Inflammatory macrophage treated with lipopolysaccharide for 1 hour (primary cell): ENCODE results near the gene KLK11.

ENCODE experiments used
- DNase-seq, 2 donors: peaks; one replicate each; pipeline ENCODE4 v3.0.0-alpha.2; 2020 to 2022

The KLK11 gene, protein sequence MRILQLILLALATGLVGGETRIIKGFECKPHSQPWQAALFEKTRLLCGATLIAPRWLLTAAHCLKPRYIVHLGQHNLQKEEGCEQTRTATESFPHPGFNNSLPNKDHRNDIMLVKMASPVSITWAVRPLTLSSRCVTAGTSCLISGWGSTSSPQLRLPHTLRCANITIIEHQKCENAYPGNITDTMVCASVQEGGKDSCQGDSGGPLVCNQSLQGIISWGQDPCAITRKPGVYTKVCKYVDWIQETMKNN

DNA sequence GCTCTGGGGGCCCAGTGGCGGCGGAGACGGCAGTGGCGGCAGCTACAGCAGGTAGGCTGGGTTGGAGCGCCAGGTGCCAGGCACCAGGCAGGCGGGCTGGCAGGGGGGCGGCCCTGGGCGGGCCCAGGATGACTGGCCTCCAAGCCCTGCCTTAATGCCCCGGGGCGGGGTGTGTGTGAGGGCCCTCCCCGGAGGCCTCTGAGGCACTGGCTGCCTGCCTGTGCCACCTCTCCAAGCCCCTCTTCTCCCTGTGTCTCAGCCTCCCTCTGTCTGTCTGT lies at the start of gene KLK11:
Gene KLK11 (minus strand): TSS at position 63 of the 278 bp plus-strand sequence. CDS start 985 bp downstream, outside the sequence.
- no peak for DNase-seq

GRCh38 chr19:51075998-51076397 lies 49.6 kb upstream of the KLK11 start:
- DNase-seq, result no peak

DNA sequence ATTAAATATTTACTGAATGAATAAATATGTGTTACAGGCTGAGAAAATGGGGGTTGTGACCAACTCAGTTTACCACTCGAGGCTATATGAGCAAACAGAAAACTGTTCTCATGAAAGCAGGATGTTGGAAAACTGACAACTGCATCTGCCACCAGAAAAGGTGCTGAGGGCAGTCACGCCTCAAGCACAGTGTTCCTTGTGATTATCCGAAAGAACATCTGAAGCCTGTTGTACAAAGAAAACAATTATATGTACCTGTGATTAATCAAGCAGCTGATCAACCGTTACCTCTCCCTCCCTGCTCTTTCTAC lies 44.6 kb upstream of the KLK11 start:
- no peak for DNase-seq

DNA sequence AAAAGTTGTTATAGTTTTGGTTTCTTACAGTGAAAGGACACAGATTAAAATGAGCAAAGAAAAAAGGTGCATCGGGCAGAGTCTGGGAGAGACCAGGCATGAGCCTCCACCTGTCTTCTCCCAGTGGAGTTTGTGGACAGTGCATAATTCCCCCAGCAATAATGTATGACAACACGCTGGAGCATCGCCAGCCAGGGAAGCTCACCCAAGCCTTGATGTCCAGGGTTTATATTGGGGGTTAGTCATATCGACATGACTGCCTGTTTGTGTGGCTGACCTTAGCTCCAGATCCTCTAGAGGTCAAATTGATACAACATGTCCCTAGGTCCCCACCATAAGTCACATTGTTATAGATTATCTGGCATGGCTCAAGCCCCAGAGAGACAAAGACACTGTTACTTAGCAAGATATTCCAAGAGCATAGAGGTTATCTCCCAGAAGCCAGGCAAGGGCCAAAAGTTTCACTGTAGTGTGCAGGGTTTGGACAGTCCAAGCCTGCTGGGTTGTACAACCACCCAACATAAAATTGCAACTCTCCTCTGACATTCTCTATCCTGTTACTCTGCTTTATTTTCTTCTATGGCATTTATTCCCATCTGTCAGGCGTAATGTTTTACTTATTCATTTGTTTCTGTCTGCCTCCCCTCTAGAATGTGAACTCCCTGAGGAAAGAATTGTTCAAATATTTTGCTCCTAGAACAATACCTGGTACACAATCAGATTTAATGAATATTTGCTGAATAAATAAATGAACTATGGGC lies 44.1 kb upstream of the KLK11 start:
- no peak for DNase-seq

- no peak for DNase-seq
These were observed 40.2 kb upstream of the KLK11 start for GRCh38 chr19:51066393-51067186.

DNA sequence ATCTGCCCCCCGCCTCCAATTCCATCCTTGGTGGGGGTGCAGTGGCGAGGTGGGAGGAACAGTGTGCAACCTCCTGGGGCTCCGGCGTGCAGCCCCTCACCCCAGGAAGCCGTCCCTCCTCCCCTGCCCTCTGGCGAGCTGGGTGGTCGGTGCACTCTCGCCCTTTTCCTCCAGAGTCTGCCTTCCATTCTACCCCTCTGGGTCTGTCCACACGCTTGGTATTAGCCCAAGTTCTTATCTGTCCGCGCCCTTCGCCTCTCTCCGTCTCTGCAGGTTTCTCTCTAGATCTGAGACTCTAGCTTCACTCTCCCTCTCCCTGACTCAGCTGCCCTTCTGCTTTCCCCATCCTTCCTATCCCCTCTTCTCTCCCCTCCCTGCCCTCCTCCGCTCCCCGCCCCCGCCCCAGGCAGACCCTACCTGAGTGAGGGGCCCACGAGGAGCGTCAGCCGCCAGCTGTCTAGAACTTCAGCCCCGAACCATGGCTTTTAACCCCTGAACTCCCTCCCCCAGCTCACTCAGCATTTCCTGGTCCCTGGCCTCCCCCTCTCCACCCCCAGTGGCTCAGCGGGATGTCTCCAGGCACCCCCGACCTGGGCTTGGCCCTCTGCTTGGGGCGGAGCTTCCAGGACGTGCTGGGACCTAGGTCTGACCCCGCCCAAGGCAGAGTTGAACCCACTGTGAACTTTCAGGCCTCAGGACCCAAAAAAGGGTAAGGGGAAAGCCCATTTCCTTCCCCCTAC lies 39.0 kb upstream of the KLK11 start:
- no peak for DNase-seq

DNA sequence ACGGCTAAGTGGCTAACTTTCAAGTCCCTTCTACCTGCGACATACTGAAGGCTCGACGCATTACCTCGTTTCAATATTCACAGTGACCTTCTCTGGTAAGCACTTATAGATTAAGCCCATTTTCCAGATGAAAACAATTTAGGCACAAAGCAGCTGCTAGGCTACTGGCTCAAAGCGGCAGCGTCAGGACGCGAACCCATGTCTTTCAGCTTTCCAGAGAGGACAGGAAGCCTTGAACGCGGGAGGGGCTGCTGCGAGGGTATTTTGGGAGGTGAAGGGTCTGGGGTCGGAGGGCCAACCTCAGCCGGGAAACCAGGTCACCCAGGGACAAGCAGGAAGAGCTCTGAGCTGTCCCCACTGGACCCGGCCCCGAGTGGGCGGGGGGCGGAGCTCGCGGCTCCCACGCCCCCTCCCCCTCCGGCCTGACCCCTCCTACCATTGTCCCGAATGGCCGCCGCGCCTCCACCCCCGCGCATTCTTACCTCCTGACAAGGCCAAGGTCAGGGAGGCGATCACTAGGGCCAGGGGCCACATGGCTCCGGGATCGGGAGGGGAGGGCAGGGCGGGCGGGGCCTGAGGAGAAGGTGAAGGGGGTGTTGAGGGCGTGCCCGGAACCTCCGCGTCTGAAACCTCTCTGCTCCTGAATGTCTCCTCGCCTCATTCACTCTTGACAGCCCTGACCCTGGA lies 38.3 kb upstream of the KLK11 start, which contains the start of gene KLK13:
Gene KLK13 (minus strand): TSS at position 559 of the 687 bp plus-strand sequence. CDS start 25 bp downstream, at position 534.
- peak in 1 of 2 donors; percentile 6 for DNase-seq

DNA sequence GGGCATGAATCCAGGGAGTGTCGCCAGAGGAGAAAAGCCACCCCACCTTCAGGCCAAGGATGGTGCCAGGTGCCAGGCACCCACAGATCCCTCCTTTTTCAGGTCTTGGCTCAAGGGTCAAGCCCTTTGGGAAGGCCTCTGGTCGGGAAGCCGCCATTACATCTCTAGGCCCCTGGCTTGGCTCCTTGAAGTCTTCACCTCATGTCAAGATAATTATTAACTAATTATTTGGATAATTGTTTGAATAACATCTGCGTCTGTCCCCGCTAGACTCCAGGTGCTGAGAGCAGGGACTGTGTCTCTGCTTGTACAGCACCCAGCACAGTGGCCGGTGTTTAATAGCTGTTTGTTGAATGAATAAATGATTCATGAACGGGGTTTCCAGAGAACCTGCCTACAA lies 37.2 kb upstream of the KLK11 start:
- DNase-seq, result no peak

GRCh38 chr19:51060973-51061372 lies 34.6 kb upstream of the KLK11 start:
- no peak for DNase-seq

GRCh38 chr19:51060336-51060735 lies 33.9 kb upstream of the KLK11 start:
- no peak for DNase-seq

- no peak for DNase-seq
These were observed 33.3 kb upstream of the KLK11 start for GRCh38 chr19:51059715-51060114.

DNA sequence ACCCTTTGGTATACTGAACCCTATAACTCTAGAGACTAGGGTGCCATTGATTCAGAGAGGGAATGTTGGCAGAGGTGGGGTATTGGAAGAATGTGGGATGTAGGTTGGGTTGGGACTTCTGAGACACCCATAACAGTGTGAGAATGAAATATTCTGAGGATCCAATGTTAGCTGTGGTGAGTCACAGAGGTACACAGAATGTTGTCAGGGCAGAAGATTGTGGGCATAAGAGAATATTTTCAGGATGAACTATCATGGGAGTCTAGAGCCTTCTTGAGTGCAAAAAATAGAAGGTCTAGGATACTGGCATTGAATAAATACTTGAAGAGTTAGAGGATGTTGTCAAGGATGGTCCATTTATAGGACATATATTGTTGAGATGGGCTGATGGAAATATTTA lies 29.4 kb upstream of the KLK11 start:
- DNase-seq, result no peak

DNA sequence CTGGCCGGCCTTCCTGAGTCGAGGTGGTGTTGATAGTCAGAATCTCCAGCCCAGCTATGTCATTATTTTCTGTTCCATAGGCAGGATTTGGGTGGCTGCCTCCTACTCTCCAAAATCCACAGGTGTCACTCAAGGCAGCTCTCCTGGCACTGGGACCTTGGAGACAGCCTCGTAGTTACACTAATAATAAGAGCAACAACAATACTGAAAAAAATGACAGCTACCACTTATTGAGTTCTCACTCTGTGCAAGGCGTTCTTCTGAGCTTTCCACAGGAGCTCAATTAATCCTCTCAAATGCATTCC lies 20.6 kb upstream of the KLK11 start:
- no peak for DNase-seq

DNA sequence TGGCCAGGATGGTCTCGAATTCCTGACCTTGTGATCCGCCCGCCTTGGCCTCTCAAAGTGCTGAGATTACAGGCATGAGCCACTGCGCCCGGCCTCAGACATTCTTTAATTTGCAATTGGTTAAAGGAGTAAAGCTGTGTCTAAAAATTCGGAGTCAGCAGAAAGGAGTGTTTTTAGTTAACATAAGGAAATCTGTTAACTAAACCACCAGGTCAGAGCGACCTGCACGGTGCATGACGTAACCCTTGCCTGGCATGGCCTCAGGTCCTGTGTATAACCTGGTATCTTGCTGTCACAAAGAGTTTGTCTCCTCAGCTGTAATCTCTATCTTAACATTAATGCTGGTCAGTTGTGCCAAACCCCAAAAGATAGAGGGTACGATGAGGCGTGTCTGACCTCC lies 17.9 kb upstream of the KLK11 start:
- no peak for DNase-seq

- no peak for DNase-seq
These were observed 17.1 kb upstream of the KLK11 start for GRCh38 chr19:51043497-51043896.

GRCh38 chr19:51040151-51040550 lies 13.7 kb upstream of the KLK11 start:
- no peak for DNase-seq

DNA sequence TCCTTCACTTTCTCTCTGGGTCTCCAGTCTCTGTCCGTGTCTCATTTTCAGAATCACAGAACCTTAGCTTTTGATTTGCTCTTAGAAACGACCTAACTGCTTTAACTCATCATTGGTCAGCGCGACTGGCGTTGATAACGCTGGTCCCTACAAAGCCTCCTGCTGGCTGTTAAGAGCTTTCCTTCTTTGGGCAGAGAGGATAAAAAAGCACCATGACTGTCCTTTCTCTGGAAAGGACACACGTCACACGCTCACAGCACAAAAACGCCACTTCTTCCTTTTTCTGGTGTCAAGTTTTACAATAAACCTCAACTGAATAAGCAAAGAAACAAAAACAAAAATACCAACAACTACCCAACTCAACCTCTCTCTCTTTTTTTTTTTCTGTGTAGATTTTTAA lies 10.1 kb upstream of the KLK11 start:
- DNase-seq, result no peak

- DNase-seq, result no peak
These were observed 8.3 kb upstream of the KLK11 start, which contains the start of gene KLK12 for GRCh38 chr19:51034704-51035103. Gene KLK12 (minus strand): TSS chr19:51035002. CDS start chr19:51034621, 381 bp downstream.

GRCh38 chr19:51031880-51032225 lies 5.4 kb upstream of the KLK11 start:
- DNase-seq, result no peak

DNA sequence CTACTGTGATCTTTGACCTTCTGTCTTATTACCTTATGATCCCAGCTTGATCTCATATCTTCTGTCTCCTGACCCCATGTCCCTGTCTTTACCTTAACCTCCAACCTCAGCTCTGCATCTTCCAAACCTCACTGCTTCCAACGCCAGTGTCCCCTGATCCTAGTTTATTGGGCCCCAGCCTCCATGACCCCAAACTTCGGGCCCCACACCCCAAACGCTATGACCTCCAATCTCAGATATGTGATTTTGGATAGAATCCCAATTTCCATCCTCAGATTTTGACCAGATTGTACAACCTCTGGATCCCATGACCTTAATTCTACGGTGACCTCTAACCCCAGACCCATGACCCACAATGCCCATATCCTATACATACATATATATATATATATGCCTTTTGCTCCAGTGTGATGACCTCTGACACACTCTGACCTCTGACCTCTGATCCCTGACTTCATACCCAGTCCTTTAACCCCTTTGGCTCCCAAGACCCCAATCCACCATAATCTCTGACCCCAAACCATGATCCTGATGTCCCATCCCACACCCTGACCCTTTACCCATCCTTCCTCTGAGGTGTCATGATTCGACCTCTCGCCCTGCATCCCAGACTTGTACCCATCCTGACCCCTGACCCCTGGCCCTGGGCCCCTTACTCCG lies 4.9 kb upstream of the KLK11 start:
- DNase-seq, result no peak

DNA sequence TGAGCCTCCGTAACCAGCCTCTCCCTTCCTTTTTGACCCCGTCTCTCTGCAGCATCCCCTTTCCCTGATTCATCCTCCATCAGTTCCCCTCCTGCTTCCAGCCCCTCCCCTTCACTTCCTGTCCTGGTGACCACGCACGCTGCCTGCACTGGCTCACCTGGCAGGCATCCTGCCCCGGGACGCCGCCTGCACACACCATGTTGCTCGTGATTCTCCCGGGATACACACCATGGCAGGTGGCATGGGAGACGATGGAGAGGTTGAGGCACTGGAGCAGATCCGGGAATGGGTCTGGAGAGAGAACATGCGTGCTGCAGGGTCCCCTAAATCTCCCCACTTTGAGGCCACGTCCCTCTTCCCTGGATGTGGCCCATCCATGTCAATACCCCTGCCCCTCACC lies 4.2 kb upstream of the KLK11 start:
- no peak for DNase-seq

DNA sequence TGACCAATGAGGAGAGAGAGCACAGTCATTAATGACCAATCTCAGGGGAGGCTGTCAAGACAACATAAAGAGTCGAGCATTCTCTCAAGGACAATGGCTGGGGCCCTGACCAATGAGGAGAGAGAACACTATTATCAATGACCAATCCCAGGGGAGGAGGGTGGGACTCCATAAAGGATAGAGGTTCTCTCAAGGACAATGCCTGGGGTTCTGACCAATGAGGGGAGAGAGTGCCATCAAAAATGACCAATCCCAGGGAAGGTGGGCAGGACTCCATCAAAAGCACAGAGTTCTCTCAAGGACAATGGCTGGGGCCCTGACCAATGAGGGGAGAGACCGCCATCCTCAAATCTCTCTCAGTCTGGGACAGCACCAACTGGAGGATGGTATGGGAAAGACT lies 3.3 kb upstream of the KLK11 start:
- DNase-seq, result no peak
